GM18858 (cell line): Measurements from ENCODE around the gene ANO7.

Source experiments
- ATAC-seq: cut with Tn5 transposase; IDR thresholded peaks from one replicate; pipeline ENCODE4 v1.9.1; 2021; ENCODE audit not compliant: unreplicated experiment

Gene ANO7

DNA sequence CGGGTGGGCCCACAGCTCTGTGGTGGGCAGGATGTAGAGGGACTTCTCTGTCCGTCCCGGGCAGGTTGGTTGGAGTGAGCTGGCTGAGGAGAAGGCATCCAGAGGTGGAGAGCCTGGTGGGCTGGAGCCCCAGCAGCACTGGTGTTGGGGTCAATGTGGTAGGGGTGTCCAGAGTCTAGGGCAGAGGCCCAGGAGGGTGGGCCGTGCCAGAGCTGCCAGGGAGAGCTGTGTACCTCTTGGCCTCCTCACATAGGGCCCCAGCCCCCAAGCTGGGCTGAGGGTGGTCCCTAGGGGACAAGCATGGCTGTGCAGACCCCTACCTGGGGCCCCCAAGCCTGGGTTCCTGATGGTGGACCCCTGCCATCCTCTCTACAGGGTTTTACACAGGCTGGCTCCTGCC is 16.0 kb downstream of the ANO7 start:
- no peak for ATAC-seq

DNA sequence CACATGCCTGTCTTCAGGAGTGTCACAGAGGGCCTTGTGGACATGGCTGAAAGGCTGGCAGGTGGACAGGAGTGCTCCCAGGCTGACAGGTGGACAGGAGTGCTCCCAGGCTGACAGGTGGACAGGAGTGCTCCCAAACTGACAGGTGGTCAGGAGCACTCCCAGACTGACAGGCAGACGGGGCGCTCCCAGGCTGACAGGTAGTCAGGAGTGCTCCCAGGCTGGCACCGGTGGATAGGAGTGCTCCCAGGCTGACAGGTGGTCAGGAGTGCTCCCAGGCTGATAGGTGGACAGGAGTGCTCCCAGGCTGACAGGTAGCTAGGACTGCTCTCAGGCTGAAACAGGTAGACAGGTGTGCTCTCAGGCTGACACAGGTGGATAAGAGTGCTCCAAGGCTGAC is 16.6 kb downstream of the ANO7 start:
- ATAC-seq = no peak

DNA sequence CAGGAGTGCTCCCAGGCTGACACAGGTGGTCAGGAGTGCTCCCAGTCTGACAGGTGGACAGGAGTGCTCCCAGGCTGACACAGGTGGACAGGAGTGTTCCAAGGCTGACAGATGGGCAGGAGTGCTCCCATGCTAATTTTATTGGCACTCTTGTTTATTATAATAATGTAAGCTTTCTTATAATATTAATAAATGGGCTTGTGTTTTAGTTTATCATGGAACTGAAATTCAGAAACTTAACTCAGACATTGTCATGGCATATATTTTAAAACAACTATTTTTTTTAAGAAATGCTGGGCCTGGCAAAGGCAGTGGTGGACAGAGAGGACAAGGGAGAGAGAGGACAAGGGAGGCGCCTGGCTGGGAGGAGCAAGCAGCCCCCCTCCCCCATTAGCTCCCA is 18.7 kb downstream of the ANO7 start:
- no peak for ATAC-seq

DNA sequence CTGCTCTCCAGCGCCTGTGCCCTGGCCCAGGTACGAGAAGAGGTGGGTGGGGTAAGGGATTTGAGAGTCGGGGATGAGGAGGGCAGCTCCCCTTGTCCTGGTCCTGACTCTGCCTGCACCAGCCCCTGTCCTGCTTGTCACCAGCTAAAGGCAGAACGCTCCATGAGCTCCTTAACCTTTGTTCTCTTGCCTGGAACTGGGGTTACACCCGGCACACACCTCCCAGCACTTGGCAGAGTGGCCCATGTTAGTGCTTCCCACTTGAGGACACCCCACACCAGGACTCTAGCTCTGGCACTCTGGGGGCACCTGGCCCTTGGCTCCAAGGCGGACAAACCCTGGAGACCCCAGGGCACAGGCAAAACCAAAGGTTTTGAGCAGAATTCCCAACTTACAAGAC is 19.2 kb downstream of the ANO7 start:
- ATAC-seq = no peak

DNA sequence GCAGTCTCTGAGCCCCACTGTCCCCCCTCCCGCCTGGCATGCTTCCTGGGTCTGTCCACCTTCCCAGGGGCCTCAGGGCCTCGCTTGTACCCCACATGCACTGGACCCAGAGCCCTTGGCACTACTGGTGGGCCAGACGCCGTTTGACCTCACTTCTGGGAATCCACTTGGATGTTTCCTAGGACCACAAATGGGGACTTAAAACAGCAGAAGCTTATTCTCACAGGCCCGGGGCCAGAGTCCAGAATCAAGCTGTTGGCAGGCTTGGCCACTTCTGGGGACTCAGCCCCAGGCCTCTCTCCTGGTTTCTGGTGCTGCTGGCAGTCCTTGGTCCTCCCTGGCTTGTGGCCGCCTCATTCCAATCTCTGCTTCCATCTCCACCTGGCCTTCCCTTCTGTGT is 19.6 kb downstream of the ANO7 start:
- ATAC-seq = no peak

DNA sequence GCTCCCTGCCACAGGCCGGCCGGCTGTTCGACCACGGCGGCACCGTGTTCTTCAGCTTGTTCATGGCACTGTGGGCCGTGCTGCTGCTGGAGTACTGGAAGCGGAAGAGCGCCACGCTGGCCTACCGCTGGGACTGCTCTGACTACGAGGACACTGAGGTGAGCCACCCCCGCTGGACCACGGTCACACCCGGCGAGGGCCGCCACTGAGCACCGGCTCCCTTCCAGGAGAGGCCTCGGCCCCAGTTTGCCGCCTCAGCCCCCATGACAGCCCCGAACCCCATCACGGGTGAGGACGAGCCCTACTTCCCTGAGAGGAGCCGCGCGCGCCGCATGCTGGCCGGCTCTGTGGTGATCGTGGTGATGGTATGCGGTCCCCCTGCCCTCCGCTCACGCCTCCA is 20.8 kb downstream of the ANO7 start:
- no peak for ATAC-seq

DNA sequence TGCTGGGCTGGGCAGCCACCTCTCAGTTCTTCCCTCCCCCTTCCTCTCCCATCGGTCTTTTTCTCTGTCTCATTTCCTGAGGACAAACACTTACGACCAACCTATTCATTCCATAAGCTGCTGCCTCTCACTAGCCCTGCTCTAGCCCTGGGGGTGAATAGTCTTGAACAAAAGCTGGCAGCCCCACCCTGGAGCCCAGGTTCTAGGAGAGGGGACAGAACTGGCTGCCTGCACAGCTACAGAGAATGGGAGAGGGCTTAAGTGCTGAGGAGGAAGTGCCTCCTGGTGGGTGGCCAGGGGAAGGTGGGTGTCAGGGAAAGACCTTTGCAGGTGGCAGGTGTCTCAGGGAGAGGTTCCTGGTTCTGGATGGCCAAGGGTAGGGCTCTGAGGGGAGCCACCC is 22.8 kb downstream of the ANO7 start:
- no peak for ATAC-seq

DNA sequence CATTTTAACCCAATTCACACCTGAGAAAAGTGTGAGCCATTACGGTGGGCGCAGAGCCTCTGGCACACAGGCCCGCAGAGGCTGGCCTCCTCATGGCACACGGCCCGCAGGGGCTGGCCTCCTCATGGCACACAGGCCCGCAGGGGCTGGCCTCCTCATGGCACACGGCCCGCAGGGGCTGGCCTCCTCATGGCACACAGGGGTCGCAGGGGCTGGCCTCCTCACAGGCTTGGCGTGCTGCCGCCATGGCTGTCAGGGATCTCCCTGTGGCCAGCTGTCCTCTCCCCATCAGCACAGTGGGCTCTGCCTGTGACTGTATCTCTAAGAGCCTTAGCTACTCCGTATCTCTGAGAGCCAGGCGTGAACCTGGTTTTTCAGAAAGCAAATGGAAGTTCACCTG is 24.6 kb downstream of the ANO7 start:
- ATAC-seq = no peak

DNA sequence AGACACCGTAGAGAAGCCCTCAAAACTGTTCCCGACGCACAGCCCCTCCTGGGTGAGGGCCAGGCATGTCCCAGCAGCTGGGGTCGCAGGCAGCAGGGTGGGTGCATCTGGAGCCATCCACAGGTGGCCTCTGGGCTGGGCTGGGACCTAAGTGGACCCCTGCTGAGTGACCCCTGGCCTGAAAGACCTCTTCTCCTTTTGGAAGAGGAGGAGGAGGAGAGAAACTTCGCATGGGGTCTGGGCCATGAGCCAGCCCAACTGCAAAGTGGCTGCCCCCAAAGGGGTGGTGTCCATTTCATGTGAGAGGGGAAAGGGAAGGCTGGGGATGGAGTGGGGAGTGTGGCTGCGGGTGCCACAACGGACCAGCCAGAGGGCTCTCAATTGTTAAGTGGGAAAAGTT is 25.1 kb downstream of the ANO7 start:
- ATAC-seq = no peak

DNA sequence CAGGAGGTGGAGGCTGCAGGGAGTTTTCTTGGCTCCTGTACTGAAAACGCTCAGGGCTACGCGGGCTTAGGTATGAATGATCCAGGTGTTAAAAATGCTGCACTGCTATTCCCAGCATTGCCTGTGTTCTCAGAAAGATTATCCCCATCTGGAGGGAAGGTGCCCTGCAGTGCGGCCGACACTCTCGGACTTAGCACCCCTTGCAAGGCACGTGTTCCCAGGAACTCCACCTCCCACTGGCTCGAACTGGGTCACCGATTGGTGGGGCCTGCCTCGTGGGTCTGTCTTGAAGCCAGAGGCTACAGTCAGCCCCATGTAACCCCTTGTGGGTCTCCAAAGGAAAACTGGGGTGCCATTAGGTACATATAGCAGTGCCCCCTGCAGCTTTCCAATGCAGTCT is 25.7 kb downstream of the ANO7 start:
- ATAC-seq = no peak

DNA sequence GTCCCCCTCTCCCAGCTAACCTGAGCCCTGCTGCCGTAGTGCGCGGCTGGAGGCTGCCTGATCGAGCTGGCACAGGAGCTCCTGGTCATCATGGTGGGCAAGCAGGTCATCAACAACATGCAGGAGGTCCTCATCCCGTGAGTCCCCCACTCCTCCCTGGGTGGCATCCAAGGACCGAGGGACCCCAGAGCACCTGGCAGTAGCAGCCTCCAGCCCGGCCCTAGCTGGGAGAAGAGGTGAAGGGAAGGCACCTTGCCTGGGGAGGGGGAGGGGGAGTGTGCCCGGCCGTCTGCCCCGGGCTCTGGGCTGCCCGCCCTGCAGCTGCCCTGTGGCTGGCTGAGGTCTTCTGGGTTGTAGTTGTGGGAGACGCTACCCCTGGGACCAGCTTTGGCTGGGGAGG is 26.3 kb downstream of the ANO7 start:
- no peak for ATAC-seq

DNA sequence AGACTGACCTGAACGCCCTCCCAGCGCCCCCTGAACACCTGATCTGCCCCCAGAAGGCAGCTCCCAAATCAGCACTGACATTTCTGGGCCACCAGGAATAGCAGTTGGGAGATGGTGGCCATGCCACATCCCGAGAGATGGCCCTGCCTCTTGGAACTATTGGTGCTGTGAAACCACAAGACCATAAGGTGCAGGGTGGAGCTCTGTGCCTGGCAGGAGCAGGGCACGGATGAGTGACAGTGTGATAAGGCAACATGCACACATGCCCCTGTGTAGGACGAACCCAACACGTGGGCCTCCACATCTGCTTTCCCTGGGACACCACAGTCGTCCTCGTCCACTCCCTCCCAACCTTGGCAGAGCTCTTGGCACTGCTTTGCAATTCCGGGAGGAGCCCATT is 26.9 kb downstream of the ANO7 start:
- no peak for ATAC-seq

DNA sequence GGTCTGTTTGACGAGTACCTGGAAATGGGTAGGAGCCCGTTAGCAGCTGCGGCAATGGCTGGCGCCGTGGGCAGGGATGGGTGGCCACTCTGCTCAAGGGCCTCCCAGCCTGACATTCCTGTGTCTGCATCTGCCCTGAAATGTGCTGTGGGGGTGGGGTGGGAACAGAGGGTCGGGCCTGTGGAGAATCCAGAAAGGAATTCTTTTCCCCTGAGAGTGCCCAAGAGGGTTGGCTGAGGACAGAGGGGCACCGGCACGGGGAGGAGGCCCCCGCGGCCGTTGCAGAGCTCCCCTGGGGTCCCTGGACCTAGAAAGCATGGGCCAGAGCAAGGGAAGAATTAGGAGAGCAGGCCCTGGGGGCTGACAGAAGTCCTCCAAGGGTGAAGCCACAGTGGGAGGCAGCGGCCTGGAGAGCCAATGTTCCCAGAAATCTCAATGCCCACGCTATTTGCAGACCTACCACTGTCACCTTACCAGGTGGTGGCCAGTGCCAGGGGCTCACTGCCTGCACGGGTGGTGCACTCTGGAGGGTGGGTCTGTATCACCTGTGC is 27.8 kb downstream of the ANO7 start:
- no peak for ATAC-seq

DNA sequence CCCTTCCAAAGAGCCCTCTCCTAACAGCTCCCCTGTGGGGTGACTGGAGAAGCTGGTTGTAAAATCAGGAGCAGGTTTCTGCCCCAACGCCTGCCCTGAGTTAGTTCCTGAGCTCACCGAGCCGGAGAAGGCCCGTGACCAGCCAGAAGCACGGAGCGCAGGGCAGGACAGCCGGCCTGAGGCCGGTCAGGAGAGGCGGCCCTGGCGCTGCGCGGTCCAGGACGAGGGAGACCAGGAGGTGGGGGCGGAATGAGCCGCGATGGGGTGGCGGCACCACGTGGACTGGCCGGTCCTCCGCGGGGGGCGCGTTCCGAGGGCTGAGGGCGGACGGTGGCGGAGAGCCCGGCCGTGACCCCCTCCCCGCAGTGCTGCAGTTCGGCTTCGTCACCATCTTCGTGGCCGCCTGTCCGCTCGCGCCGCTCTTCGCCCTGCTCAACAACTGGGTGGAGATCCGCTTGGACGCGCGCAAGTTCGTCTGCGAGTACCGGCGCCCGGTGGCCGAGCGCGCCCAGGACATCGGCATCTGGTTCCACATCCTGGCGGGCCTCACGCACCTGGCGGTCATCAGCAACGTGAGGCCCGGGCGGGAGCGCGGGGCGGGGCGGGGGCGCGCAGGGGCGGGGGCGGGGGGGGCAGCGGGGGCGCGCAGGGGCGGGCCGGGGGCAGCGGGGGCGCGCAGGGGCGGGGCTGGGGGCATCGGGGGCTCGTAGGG is 29.0 kb downstream of the ANO7 start:
- no peak for ATAC-seq

DNA sequence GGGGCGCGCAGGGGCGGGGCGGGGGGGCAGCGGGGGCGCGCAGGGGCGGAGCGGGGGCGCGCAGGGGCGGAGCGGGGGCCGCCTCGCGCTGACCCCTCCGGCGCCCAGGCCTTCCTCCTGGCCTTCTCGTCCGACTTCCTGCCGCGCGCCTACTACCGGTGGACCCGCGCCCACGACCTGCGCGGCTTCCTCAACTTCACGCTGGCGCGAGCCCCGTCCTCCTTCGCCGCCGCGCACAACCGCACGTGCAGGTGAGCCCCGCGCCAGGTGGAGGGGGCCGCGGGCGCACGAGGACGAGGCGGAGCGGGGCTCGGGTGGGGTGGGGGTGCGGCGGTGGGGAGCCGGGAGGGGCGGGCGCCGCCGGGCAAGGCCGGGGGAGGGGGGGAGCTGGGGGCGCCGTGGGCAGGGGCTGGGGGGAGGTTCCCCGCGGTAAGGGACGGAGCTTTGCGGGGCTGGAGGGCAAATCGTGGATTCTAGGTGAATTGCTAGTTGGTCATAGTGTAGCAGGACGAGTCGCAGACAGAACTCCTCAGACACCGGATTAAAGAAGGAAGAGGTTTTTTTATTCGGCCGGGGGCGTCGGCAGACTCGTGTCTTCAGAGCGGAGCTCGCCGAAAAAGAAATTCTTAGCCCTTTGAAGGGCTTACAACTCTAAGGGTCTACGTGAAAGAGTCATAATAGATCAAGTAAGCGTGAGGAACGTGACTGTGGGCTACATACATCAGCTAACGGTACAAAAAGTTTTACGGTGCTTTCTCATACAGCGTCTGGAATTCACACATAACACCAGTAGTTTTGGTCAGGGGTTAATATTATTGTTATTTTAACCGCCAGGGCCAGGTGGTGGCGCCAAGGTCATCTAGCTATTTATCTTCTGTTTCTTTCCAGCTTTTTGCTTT is 29.9 kb downstream of the ANO7 start:
- no peak for ATAC-seq

DNA sequence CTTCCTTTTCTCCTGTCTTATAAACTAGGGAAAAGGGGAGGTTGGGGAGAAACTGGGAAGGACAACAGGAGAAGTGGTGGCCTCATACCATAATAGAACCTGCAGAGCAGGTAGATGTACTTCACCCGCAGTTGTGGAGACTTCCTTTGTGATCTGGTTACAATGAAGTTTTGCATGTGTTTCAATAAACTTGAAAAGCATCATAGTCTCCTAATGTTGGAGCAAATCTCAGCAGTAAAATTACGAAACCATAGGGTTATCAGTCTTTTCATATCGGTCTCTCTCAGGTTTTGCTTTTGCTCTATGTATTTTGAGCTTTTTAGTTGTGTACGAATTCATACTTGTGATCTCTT is 30.5 kb downstream of the ANO7 start:
- no peak for ATAC-seq

DNA sequence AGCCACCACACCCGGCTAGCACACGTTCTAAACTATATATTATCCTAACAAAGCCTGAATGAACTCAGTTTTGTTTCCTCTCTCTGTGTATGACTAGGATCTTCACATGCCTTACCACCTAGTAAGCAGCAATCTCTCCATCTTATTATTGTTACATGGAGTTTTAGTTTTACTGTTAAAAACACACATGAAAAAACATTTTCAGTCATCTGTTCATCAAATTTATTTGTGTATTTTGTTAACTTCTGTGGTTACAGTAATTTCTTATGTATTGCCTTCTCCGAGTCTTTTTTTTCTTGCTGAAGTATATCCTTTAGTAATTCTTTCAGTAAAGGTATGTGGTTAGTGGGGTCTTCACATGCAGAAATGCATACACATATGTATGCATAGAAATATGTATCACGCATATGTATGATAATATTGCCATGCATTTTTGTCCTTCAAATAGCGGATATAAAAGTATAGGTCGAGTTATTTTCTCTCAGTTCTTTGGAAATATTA is 31.4 kb downstream of the ANO7 start:
- no peak for ATAC-seq

DNA sequence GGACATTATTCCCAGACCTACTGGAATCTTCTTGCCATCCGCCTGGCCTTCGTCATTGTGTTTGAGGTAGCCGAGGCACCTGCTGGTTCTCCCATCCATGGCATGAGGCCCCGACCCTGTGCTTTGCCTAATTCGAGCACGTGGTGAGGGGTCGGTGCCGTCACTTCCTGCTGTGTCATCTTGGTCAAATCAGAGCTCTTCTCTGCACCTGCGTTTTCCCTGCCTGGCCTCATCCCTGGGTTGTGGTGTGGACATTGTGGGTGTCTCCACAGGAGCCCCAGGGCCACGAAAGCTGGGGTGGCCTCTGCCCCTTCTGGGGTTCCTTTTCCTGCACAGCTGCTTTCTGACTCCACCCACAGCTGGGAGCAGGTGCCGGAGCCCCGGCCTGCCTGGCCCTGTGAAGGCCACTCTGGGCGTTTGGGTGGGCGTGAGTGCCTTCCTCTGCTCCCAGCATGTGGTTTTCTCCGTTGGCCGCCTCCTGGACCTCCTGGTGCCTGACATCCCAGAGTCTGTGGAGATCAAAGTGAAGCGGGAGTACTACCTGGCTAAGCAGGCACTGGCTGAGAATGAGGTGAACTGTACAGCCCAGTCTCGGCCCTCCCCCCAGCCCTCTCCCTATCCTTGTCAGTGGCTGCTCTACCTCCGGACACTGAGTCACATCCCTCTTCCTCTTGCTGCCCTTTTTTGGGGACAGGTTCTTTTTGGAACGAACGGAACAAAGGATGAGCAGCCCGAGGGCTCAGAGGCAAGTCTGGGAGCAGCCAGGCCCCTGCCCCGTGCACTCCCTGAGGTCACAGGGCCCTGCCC is 34.9 kb downstream of the ANO7 start:
- no peak for ATAC-seq

DNA sequence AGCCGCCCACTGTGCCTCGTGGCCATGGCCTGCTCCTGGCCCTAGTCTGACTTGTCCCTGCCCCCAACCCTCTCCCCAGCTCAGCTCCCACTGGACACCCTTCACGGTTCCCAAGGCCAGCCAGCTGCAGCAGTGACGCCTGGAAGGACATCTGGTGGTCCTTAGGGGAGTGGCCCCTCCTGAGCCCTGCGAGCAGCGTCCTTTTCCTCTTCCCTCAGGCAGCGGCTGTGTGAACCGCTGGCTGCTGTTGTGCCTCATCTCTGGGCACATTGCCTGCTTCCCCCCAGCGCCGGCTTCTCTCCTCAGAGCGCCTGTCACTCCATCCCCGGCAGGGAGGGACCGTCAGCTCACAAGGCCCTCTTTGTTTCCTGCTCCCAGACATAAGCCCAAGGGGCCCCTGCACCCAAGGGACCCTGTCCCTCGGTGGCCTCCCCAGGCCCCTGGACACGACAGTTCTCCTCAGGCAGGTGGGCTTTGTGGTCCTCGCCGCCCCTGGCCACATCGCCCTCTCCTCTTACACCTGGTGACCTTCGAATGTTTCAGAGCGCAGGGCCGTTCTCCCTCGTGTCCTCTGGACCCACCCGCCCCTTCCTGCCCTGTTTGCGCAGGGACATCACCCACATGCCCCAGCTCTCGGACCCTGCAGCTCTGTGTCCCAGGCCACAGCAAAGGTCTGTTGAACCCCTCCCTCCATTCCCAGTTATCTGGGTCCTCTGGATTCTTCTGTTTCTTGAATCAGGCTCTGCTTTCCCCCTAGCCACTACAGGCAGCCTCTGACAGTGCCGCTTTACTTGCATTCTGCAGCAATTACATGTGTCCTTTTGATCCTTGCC is 35.8 kb downstream of the ANO7 start:
- ATAC-seq = no peak

DNA sequence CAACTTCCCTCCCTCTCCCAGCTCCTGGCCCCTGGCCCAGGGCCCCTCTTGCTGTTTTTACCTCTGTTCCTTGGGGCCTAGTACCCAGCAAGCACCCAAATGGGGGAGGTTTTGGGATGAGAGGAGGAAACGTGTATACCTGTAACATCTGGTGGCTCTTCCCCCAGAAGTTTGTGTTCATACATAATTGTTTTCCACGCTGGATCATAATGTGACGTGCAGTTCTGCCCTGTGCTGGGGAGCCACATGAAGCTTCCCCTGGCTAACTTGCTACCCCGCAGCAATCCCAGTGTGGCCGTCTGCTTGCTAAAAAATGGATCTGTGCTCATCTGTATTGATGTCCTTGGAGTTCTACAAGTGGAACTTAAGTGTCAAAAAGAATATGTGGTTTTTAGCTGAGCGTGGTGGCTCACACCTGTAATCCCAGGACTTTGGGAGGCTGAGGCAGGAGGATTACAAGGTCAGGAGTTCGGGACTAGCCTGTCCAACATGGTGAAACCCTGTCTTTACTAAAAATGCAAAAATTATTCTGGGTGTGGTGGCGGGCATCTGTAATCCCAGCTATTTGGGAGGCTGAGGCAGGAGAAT is 36.5 kb downstream of the ANO7 start:
- ATAC-seq = no peak
